Astrocyte of the cerebellum (primary cell): Measurements from ENCODE around the gene PTGDR2.
A peak's percentile ranks its signal among the peaks of the same experiment; 100 is the strongest.

Source experiments
- DNase-seq: peaks from one replicate; pipeline ENCODE4 v3.0.0-alpha.2; 2011; ENCODE audit warnings: low read depth
- H3K4me3 ChIP-seq: 2 replicates; pipeline ENCODE4 v1.5.1; 2011; ENCODE audit warnings: mild to moderate bottlenecking, low read depth, low read length, moderate library complexity
- in situ Hi-C: cut with HindIII; loops from 2 replicates; pipeline ENCODE4 v1.10.0; 2017; ENCODE audit warnings: low sequenced_read_pairs
- TF ChIP-seq, protein P1 (sequence below): IDR thresholded peaks from 2 replicates; pipeline ENCODE4 v1.5.1; 2012; ENCODE audit warnings: low read length, low read depth, moderate library complexity, mild to moderate bottlenecking; ENCODE audit errors: missing control alignments

Gene PTGDR2

DNA sequence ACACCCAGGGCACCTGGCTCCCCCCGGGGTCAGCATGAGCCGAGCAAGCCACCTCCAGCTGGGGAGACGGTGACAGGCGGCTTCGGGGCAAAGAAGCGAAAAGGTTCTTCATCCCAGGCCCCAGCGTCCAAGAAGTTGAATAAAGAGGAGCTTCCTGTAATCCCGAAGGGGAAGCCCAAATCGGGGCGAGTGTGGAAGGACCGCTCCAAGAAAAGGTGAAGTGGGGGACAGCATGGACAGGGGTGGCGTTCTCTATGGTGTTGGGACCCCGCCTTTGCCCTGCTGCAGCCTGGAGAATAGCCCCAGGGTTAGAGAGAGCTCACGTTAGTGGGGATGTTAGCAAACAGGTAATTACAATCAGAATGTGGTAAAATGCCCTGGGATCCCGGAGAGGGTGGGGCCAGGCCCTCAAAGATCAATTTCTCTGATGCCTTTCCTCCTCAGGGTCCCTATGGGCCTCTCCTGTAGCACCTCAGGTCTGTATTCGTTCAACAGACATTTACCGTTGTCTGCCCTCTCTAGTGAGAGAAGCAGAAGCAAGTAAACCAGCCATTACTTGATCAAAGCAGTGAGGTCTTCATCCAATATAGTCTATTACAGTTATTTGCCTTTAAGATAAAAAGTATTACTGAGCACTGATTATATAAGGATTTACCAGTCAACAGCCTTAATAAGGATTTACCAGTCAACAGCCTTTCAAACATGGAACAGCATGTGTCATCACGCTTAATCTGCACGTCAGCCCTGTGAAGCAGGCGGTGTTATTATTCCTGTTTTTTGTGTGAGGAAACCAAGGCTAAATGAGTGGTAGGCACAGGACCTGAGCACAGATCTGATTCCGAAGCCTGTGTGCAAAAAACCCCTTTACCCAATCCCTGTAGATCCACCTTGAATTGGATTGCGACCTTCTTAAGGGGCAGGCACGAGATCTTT is 12.8 kb downstream of the PTGDR2 start:
- peak overlapping the region; percentile 93 for H3K4me3 ChIP-seq
- TF ChIP-seq, protein P1, sequence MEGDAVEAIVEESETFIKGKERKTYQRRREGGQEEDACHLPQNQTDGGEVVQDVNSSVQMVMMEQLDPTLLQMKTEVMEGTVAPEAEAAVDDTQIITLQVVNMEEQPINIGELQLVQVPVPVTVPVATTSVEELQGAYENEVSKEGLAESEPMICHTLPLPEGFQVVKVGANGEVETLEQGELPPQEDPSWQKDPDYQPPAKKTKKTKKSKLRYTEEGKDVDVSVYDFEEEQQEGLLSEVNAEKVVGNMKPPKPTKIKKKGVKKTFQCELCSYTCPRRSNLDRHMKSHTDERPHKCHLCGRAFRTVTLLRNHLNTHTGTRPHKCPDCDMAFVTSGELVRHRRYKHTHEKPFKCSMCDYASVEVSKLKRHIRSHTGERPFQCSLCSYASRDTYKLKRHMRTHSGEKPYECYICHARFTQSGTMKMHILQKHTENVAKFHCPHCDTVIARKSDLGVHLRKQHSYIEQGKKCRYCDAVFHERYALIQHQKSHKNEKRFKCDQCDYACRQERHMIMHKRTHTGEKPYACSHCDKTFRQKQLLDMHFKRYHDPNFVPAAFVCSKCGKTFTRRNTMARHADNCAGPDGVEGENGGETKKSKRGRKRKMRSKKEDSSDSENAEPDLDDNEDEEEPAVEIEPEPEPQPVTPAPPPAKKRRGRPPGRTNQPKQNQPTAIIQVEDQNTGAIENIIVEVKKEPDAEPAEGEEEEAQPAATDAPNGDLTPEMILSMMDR = no peak

DNA sequence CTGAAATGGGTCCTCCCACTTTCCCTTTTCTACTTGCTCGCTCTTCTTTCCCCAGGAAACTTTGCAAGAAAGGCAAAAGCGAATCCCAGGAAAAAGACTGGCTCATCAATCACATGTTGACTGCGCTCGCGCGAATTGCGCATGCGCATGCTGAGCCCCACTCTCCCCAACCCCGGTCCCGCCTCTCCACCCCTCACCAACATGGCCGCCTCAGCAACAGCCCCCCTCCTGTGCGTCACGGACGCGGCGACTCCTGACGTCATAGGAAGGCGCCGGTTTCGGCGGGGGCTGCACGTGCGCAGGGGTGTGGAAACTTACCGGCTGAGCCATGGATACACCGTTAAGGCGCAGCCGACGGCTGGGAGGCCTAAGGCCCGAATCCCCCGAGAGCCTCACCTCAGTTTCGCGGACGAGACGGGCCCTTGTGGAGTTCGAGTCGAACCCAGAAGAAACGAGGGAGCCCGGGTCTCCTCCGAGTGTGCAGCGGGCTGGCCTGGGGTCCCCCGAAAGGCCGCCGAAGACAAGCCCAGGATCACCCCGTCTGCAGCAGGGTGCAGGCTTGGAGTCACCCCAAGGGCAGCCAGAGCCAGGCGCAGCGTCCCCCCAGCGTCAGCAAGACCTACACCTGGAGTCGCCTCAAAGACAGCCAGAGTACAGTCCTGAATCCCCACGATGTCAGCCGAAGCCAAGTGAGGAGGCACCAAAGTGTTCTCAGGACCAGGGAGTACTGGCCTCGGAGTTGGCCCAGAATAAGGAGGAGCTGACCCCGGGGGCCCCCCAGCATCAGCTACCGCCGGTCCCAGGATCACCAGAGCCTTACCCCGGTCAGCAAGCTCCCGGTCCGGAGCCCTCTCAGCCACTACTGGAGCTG is 13.7 kb downstream of the PTGDR2 start, which contains the start of gene CCDC86:
TSS of gene CCDC86 (plus strand) at position 317 of the 871 bp plus-strand sequence. CDS start at position 329, 12 bp downstream.
- in situ Hi-C loops = no loop called here
- TF ChIP-seq, protein P1 = no peak
- peak within 1 kb of the TSS; percentile 93 for H3K4me3 ChIP-seq
- peak; percentile 86 for DNase-seq

More for the DNA sequence above, 12.8 kb downstream of the PTGDR2 start:
- in situ Hi-C loops = no loop called here
- DNase-seq = no peak

DNA sequence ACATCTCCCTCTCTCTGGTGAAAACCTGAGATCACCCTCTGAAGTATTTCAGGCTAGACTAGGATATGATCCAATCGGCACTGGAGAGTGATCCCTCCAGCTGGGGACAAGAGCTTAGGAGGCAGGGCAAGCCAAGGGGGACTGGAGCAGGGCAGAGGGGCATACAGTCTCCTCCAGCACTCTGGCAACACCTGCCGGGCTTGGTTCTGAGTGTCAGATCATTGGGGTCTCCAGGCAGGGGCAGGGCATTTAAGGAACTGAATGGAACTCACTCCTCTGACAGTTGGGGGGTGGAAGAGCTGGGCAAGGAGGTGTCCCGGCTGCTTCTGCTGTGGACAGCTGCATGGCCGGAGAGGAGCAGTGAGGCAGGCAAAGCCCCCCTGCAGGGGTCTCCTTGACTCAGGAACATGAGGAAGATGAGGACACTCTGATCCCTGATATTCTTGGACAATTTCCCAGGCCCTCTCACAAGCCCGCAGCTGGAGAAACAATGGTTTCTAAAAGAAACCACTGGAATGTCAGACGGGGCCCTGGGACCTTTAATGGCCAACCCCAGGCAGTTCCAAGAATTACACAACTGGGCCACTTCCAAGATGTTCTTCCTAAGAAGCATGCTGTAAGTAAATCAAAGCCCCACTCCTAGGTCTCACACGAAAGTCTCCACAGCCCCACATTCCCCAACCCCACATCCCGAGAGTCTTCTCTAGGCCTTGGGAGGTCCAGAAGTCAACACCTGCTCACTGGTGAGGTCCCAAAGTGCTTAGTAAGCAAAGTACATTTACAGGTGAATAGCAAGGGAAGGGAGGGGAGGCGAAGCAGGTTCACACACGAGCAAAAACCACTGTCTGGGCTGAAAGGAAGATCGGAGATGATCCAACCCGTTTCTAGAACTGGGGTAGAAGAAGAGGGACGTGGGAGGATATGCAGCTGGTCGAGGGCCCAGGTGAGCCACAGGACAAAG is 15.0 kb downstream of the PTGDR2 start:
- TF ChIP-seq, protein P1 = no peak
- in situ Hi-C loops = no loop called here
- peak; percentile 99 for DNase-seq
- H3K4me3 ChIP-seq = no peak overlapping the region

- TF ChIP-seq, protein P1 = peak; percentile 39
- in situ Hi-C loops = no loop called here
- DNase-seq = no peak
- H3K4me3 ChIP-seq = no peak overlapping the region
Measured at GRCh38 chr11:60838132-60838531, 17.6 kb downstream of the PTGDR2 start.

GRCh38 chr11:60836866-60837515 is 18.8 kb downstream of the PTGDR2 start:
- H3K4me3 ChIP-seq = no peak overlapping the region
- TF ChIP-seq, protein P1 = no peak
- DNase-seq = no peak
- in situ Hi-C loops = no loop called here
